GM12878 (cell line): ENCODE measurements around the gene DCLK2. TPM values are rescaled to one million over a fixed set of nuclear protein-coding genes. Genes with fewer than 3 reads are reported as not detected.

ENCODE experiments used
- ATAC-seq: fragments of 200-7000 bp; cut with Tn5 transposase; 3 replicates; pipeline ENCODE4 v1.9.1; 2020; ENCODE audit warnings: mild to moderate bottlenecking, moderate library complexity
- BruUV-seq: library from RNA; stranded (reverse); fragments of 400-500 nt; replicated peaks from 2 replicates; lab custom pipeline; 2021; lab: Mats Ljungman, UMichigan
- CTCF ChIA-PET: fragments of 300-600 bp; sonication (Branson Sonifier 250); formaldehyde crosslinking; extraction: SDS; loops from one replicate; lab custom pipeline; 2021; ENCODE audit warnings: inconsistent platforms; lab: Yijun Ruan, JAX
- POLR2A ChIA-PET: fragments of 350-600 bp; formaldehyde crosslinking; extraction: SDS; loops from one replicate; lab custom pipeline; 2021; ENCODE audit warnings: inconsistent platforms; lab: Charles Lee
- RAD21 ChIA-PET: fragments of 300-600 bp; sonication (Branson Sonifier 250); formaldehyde crosslinking; loops from one replicate; lab custom pipeline; 2023; ENCODE audit warnings: antibody characterized with exemption; ENCODE audit not compliant: unreplicated experiment; lab: Charles Lee
- SMC1A ChIA-PET: fragments of 300-600 bp; sonication (Branson Sonifier 250); formaldehyde crosslinking; loops from one replicate; lab custom pipeline; 2023; ENCODE audit not compliant: unreplicated experiment, uncharacterized antibody; lab: Charles Lee
- DNase-seq: peaks from one replicate; pipeline ENCODE4 v3.0.0-alpha.2; 2011; ENCODE audit warnings: low read depth, low spot score
- FAIRE-seq: peaks from 3 replicates; lab custom pipeline; 2011; peaks lifted over from hg19 to GRCh38; lab: Jason Lieb, UNC
- H2AFZ ChIP-seq: 2 replicates; pipeline ENCODE4 v1.6.0; 2011; ENCODE audit warnings: low read depth, low read length, control low read depth; ENCODE audit not compliant: control insufficient read depth
- H3K27ac ChIP-seq: 2 replicates; pipeline ENCODE4 v1.5.1; 2011; ENCODE audit warnings: control low read depth; ENCODE audit not compliant: control insufficient read depth, insufficient read depth
- H3K27me3 ChIP-seq, 2 experiments: replicated peaks in 1 of 2; 2 replicates each; pipeline versions ENCODE4 v1.6.0 to v1.6.1; 2011; ENCODE audit warnings: low read length in 1 of 2; ENCODE audit not compliant: control insufficient read depth in 2 of 2, insufficient read depth in 2 of 2
- H3K36me3 ChIP-seq, 2 experiments: 2 replicates each; pipeline ENCODE4 v1.5.1; 2011; ENCODE audit warnings: low read length in 1 of 2; ENCODE audit not compliant: control insufficient read depth in 2 of 2, insufficient read depth in 2 of 2
- H3K4me1 ChIP-seq: 2 replicates; pipeline ENCODE4 v1.6.1; 2011; ENCODE audit warnings: mild to moderate bottlenecking, low read length, moderate library complexity, mixed read lengths; ENCODE audit not compliant: control insufficient read depth, insufficient read depth
- H3K4me2 ChIP-seq: 2 replicates; pipeline ENCODE4 v1.6.0; 2011; ENCODE audit warnings: control low read depth; ENCODE audit not compliant: control insufficient read depth, insufficient read depth
- H3K4me3 ChIP-seq: fragments of 200-600 bp; sonication (generic); 2 replicates; pipeline ENCODE4 v1.5.1; 2016
- H3K79me2 ChIP-seq: 2 replicates; pipeline ENCODE4 v1.6.0; 2011; ENCODE audit warnings: low read length; ENCODE audit not compliant: control insufficient read depth, insufficient read depth
- H3K9ac ChIP-seq: 2 replicates; pipeline ENCODE4 v1.8.0; 2011; ENCODE audit warnings: low read length, control low read depth, mixed read lengths; ENCODE audit not compliant: control insufficient read depth, insufficient read depth
- H3K9me3 ChIP-seq: replicated peaks from 3 replicates; pipeline ENCODE4 v1.5.1; 2011; ENCODE audit warnings: mild to moderate bottlenecking, low read length; ENCODE audit not compliant: control insufficient read depth, insufficient read depth
- H4K20me1 ChIP-seq: 2 replicates; pipeline ENCODE4 v1.6.0; 2011; ENCODE audit not compliant: control insufficient read depth, insufficient read depth
- ATF2 ChIP-seq: IDR thresholded peaks from 2 replicates; pipeline ENCODE4 v1.6.1; 2012; ENCODE audit warnings: low read length, inconsistent platforms
- ATF7 ChIP-seq: fragments of 450-650 bp; IDR thresholded peaks from 2 replicates; pipeline ENCODE4 v1.6.1; 2016; ENCODE audit warnings: low read depth, mild to moderate bottlenecking
- BACH1 ChIP-seq: fragments of 450-650 bp; IDR thresholded peaks from 2 replicates; pipeline ENCODE4 v1.6.1; 2017; ENCODE audit warnings: mild to moderate bottlenecking, borderline replicate concordance
- BCL11A ChIP-seq: IDR thresholded peaks from 2 replicates; pipeline ENCODE4 v1.6.1; 2011; ENCODE audit warnings: low read depth, low read length
- BCLAF1 ChIP-seq: fragments of 450-650 bp; IDR thresholded peaks from 2 replicates; pipeline ENCODE4 v1.6.1; 2017; ENCODE audit warnings: antibody characterized with exemption, mild to moderate bottlenecking, moderate library complexity
- CBFB ChIP-seq: IDR thresholded peaks from 2 replicates; pipeline ENCODE4 v1.6.1; 2016; ENCODE audit warnings: antibody characterized with exemption, low read depth
- CREB1 ChIP-seq: IDR thresholded peaks from 2 replicates; pipeline ENCODE4 v1.6.1; 2012; ENCODE audit warnings: low read depth, mild to moderate bottlenecking, inconsistent platforms
- CREM ChIP-seq: IDR thresholded peaks from 2 replicates; pipeline ENCODE4 v1.6.1; 2014; ENCODE audit warnings: antibody characterized with exemption, low read depth
- ETV6 ChIP-seq, 2 experiments: fragments of 450-650 bp in 1 of 2; IDR thresholded peaks in 1 of 2; conservative IDR thresholded peaks in 1 of 2; 2 replicates each; pipeline ENCODE4 v1.6.1; 2014; ENCODE audit warnings: antibody characterized with exemption in 1 of 2, borderline replicate concordance in 1 of 2, low read depth in 1 of 2, mild to moderate bottlenecking in 1 of 2, moderate library complexity in 1 of 2
- FOXM1 ChIP-seq: IDR thresholded peaks from 2 replicates; pipeline ENCODE4 v1.6.1; 2012; ENCODE audit warnings: low read depth, mild to moderate bottlenecking, inconsistent platforms, low read length, moderate library complexity
- GABPA ChIP-seq: IDR thresholded peaks from 2 replicates; pipeline ENCODE4 v1.6.1; 2014; ENCODE audit warnings: antibody characterized with exemption, low read depth, mild to moderate bottlenecking, inconsistent platforms
- HCFC1 ChIP-seq: fragments of 150-350 bp; IDR thresholded peaks from 2 replicates; pipeline ENCODE4 v1.6.1; 2014; ENCODE audit warnings: low read length
- JUNB ChIP-seq: IDR thresholded peaks from 2 replicates; pipeline ENCODE4 v1.6.1; 2016; ENCODE audit warnings: antibody characterized with exemption, mild to moderate bottlenecking
- MEF2A ChIP-seq: IDR thresholded peaks from 2 replicates; pipeline ENCODE4 v1.6.1; 2011; ENCODE audit warnings: low read depth, mild to moderate bottlenecking, low read length, moderate library complexity; ENCODE audit not compliant: insufficient read depth
- MEF2B ChIP-seq: fragments of 450-650 bp; IDR thresholded peaks from 2 replicates; pipeline ENCODE4 v1.6.1; 2018; ENCODE audit warnings: mild to moderate bottlenecking, moderate library complexity; ENCODE audit not compliant: partially characterized antibody, poor library complexity, severe bottlenecking
- NFIC ChIP-seq: IDR thresholded peaks from 2 replicates; pipeline ENCODE4 v1.6.1; 2012; ENCODE audit warnings: low read depth, mild to moderate bottlenecking, inconsistent platforms, low read length, moderate library complexity
- RUNX3 ChIP-seq: IDR thresholded peaks from 2 replicates; pipeline ENCODE4 v1.6.1; 2012; ENCODE audit warnings: low read length, inconsistent platforms
- TAF1 ChIP-seq: IDR thresholded peaks from 2 replicates; pipeline ENCODE4 v1.6.1; 2011; ENCODE audit warnings: mild to moderate bottlenecking, low read depth, low read length, borderline replicate concordance
- ZNF207 ChIP-seq: fragments of 450-650 bp; IDR thresholded peaks from 2 replicates; pipeline ENCODE4 v1.6.1; 2014; ENCODE audit warnings: antibody characterized with exemption, mild to moderate bottlenecking, borderline replicate concordance
- WGBS: methylation state at CpG from one replicate; pipeline ENCODE4 v1.1.6; 2016; ENCODE audit warnings: low lambda C conversion rate; ENCODE audit not compliant: insufficient replicate concordance, insufficient coverage; ENCODE audit errors: missing lambda C conversion rate; 5-methylcytosine and 5-hydroxymethylcytosine counted together
- in situ Hi-C: fragments of 300-500 bp; cut with MboI; formaldehyde crosslinking; loops from 9 replicates; pipeline ENCODE4 v1.14.3; 2018; ENCODE audit warnings: mixed read lengths
- intact Hi-C: fragments of 100-400 bp; cut with micrococcal nuclease; formaldehyde crosslinking; loops from one replicate; pipeline ENCODE4 v1.14.2; 2022; ENCODE audit not compliant: unreplicated experiment
- polyA plus RNA-seq, 11 experiments: library from polyadenylated mRNA; depleted of rRNA in 4 of 11; unstranded in 6 of 11; stranded (reverse) in 5 of 11; fragments of >200 nt; fragmentation: Nextera tagmentation in 4 of 11; fragmentation: Illumina TruSeq in 1 of 11; extraction: Ambion mirVana in 4 of 11; extraction: Trizol in 1 of 11; gene quantifications; 1 replicate in 1 of 11; 2 replicates in 10 of 11; pipeline versions ENCODE4 v1.2.1 to v1.2.3, GENCODE V29; 2011 to 2016; ENCODE audit warnings: inconsistent platforms in 2 of 11, missing spikeins in 2 of 11, low read depth in 1 of 11
- total RNA-seq, 4 experiments: library from RNA; depleted of rRNA in 3 of 4; stranded (reverse); fragments of >200 nt in 3 of 4; fragmentation: Illumina TruSeq in 1 of 4; extraction: Trizol in 1 of 4; gene quantifications; 2 replicates each; pipeline versions ENCODE4 v1.2.1 to v1.2.3, GENCODE V29; 2013 to 2021

Gene DCLK2
- total and polyA plus RNA-seq, 10 of the 15 experiments (the other 5 are each of a cell fraction or from before 2014, with no cell fraction given): not detected

GRCh38 chr4:150126864-150127203 is 48.6 kb downstream of the DCLK2 start:
- WGBS: 0% methylated on average over 1 of the region's 1 CpG
- H2AFZ ChIP-seq: peak overlapping the region; percentile 12; the same call in 1 of the 2 replicates

More at GRCh38 chr4:150126864-150127203, 48.6 kb downstream of the DCLK2 start:
- in situ Hi-C loops (no loop called here), intact Hi-C loops (no loop called here)
- Histone ChIP-seq H3K4me2 (peak overlapping the region; percentile 30; the same call in 1 of the 2 replicates), H3K79me2 (no peaks in the 10 kb centered on the region), H3K27ac (no peak overlapping the region), H4K20me1 (no peaks in the 10 kb centered on the region), H3K4me1 (peaks cover 4% of the 10 kb centered on the region; the same call in 1 of the 2 replicates), H3K9me3 (no peaks in the 10 kb centered on the region), H3K9ac (no peak overlapping the region), H3K27me3 (no peaks in the 10 kb centered on the region), H3K4me3 (no peak overlapping the region), H3K36me3 (no peaks in the 10 kb centered on the region)
- ChIA-PET POLR2A (no interaction called here), RAD21 (no interaction called here), CTCF (interaction anchor here (1.1 kb wide), 1 partner anchor 117 kb away, joined by 3 read pairs; no protein-coding TSS in a partner anchor), SMC1A (interaction anchor here (0.6 kb wide), 1 partner anchor 140 kb away, joined by 3 read pairs; no protein-coding TSS in a partner anchor)
- ATAC-seq: peak; percentile 64
- DNase-seq: peak; percentile 9
- no TSS peak for BruUV-seq
- TF ChIP-seq CREB1 (peak; percentile 33; the same call in 1 of the 2 replicates), MEF2B (peak; percentile 10), RUNX3 (peak; percentile 95), ATF2 (peak; percentile 76), ETV6 (conservative IDR thresholded peaks at IDR 0.05 in 1 of 2, IDR thresholded peaks at IDR 0.05 in 1 of 2; ENCODE audit: borderline replicate concordance in 1 of 2, low read depth in 1 of 2) (peak in 1 of 2 experiments; percentile 25; a peak in 1 of 4 replicates), BCL11A (0 out of 2 replicates have a peak, but pooled peaks have one; percentile 6), HCFC1 (no peak), GABPA (no peak), MEF2A (peak; percentile 81), FOXM1 (peak; percentile 74; the same call in 1 of the 2 replicates), BACH1 (no peak), NFIC (peak; percentile 85), ZNF207 (no peak), CBFB (0 out of 2 replicates have a peak, but pooled peaks have one; percentile 44), TAF1 (no peak), JUNB (peak; percentile 80), CREM (peak; percentile 53; the same call in 1 of the 2 replicates), BCLAF1 (no peak), ATF7 (no peak)
- FAIRE-seq: no peak
